Loucy (cell line): ENCODE data around the gene PLAC9.

ENCODE experiments used
- CTCF ChIP-seq: fragments of 200-600 bp; sonication (generic); conservative IDR thresholded peaks from 2 replicates; pipeline ENCODE4 v1.5.1; 2014; ENCODE audit warnings: mild to moderate bottlenecking, antibody characterized with exemption, low read length
- EZH2phosphoT487 ChIP-seq: fragments of 200-600 bp; IDR thresholded peaks from 2 replicates; pipeline ENCODE4 v1.6.1; 2018; ENCODE audit warnings: antibody characterized with exemption, mild to moderate bottlenecking, moderate library complexity, borderline replicate concordance

GRCh38 chr10:80165173-80165572 is 32.6 kb downstream of the PLAC9 start:
- no peak for TF ChIP-seq CTCF
- no peak for TF ChIP-seq EZH2phosphoT487
